KOPT-K1 (cell line): ENCODE measurements around the gene BLOC1S4.

Experiments
- H3K27ac ChIP-seq: fragments of 200-600 bp; sonication (generic); 2 replicates; pipeline ENCODE4 v1.5.1; 2016; ENCODE audit warnings: antibody characterized with exemption, mild to moderate bottlenecking, low read depth, low read length; ENCODE audit not compliant: poor library complexity, severe bottlenecking
- H3K36me3 ChIP-seq: fragments of 200-600 bp; sonication (generic); 2 replicates; pipeline ENCODE4 v1.5.1; 2017; ENCODE audit warnings: antibody characterized with exemption, mild to moderate bottlenecking, low read length, moderate library complexity; ENCODE audit not compliant: insufficient read depth
- H3K9me3 ChIP-seq: fragments of 200-600 bp; sonication (generic); 2 replicates; pipeline ENCODE4 v1.5.1; 2017; ENCODE audit warnings: antibody characterized with exemption, low read length, mild to moderate bottlenecking; ENCODE audit not compliant: insufficient read depth, poor library complexity, severe bottlenecking

BLOC1S4 gene

DNA sequence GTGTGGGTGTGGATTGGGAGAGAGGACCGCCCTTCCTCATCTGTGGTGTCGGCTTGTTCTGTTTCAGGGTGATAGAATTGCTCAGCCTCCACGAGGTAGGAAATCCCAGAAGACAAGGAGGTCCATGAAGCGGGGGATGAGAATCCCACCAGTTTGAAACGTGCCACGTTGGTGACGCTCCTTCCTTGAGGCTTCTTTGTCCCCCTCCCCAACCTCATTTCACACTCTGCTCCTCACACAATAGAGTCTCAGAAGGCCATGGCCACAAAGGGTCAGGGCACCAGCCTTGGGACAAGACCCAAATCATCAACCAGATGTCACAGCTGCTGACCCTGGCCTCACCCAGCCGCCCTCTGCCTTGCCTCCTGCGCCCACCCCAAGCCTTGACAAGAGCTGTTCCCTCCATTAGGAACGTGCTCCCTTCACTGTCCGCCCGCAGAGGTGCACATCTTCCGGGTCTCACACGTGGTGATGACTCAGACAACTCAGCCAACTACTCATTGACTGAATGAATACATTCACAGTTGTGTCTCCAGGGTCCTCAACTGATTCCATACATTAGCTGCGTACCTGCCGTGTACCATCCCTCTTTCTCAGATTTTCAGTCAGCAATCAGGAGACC lies 18.3 kb downstream of the BLOC1S4 start:
- H3K27ac ChIP-seq = no peak overlapping the region
- no peaks in the 10 kb centered on the region for H3K36me3 ChIP-seq
- H3K9me3 ChIP-seq = no peaks in the 10 kb centered on the region

DNA sequence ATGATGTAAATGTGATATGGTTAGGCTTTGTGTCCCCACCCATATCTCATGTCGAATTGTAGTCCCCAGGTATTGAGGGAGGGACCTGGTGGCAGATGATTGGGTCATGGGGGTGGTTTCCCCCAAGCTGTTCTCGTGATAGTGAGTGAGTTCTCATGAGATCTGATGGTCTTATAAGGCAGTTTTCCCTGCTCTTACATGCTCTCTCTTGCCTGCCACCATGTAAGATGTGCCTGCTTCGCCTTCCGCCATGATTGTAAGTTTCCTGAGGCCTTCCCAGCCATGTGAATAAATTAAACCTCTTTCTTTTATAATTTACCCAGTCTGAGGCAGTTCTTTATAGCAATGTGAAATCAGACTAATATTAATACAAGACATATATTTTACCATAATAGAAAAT lies 23.9 kb downstream of the BLOC1S4 start:
- Histone ChIP-seq H3K27ac (no peak overlapping the region), H3K9me3 (peaks cover 10% of the 10 kb centered on the region), H3K36me3 (no peaks in the 10 kb centered on the region)

DNA sequence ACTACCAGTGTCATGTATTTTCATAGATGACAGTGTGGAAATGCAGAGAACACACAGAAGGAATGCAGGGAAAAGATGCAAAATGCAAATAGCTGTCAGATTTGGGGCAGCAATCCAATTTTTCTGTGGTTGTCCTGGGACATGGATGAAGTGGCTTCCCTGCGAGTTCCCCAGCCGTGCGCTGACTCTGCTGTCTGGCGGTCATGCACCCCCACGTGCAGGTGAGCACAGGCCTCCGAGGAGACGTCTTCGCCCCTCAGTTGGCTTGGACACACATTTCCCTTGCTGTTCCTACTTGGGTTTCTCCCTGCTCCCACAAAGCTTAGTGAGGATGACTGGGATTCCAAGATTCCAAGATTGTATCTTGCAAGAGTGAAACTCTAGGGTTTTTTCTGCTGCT lies 24.4 kb downstream of the BLOC1S4 start:
- Histone ChIP-seq H3K9me3 (peaks cover 10% of the 10 kb centered on the region), H3K27ac (no peak overlapping the region), H3K36me3 (no peaks in the 10 kb centered on the region)

GRCh38 chr4:6742507-6742906 lies 26.5 kb downstream of the BLOC1S4 start:
- H3K9me3 ChIP-seq = peaks cover 10% of the 10 kb centered on the region
- H3K27ac ChIP-seq = no peak overlapping the region
- no peaks in the 10 kb centered on the region for H3K36me3 ChIP-seq

- Histone ChIP-seq H3K27ac (no peak overlapping the region), H3K9me3 (peaks cover 10% of the 10 kb centered on the region), H3K36me3 (no peaks in the 10 kb centered on the region)
Measured at GRCh38 chr4:6742989-6743388, 27.0 kb downstream of the BLOC1S4 start.

- Histone ChIP-seq H3K9me3 (no peaks in the 10 kb centered on the region), H3K27ac (no peak overlapping the region), H3K36me3 (no peaks in the 10 kb centered on the region)
Measured at GRCh38 chr4:6746721-6747293, 30.8 kb downstream of the BLOC1S4 start.

GRCh38 chr4:6747294-6748051 lies 31.5 kb downstream of the BLOC1S4 start:
- H3K27ac ChIP-seq = no peak overlapping the region
- no peaks in the 10 kb centered on the region for H3K9me3 ChIP-seq
- no peaks in the 10 kb centered on the region for H3K36me3 ChIP-seq

DNA sequence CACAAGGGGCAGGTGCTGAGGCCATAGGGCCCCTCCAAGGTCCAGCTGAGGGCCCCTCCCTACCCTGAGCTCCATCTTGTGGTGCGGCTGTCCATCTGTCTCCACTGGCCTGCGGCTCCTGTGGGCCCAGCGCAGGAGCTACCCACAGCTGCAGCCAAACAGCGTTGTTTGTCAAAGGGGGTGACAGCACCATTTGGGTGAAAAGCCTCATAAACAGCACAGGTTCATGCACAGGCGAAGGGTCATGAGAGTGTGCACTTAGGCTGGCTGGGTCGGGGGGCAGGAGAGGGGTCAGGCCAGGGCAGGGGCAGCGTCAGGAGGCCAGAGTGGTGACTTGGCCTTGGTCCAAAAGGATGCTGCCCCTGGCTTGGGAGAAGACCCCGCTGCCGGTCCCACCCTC lies 32.3 kb downstream of the BLOC1S4 start:
- Histone ChIP-seq H3K9me3 (no peaks in the 10 kb centered on the region), H3K27ac (no peak overlapping the region)

DNA sequence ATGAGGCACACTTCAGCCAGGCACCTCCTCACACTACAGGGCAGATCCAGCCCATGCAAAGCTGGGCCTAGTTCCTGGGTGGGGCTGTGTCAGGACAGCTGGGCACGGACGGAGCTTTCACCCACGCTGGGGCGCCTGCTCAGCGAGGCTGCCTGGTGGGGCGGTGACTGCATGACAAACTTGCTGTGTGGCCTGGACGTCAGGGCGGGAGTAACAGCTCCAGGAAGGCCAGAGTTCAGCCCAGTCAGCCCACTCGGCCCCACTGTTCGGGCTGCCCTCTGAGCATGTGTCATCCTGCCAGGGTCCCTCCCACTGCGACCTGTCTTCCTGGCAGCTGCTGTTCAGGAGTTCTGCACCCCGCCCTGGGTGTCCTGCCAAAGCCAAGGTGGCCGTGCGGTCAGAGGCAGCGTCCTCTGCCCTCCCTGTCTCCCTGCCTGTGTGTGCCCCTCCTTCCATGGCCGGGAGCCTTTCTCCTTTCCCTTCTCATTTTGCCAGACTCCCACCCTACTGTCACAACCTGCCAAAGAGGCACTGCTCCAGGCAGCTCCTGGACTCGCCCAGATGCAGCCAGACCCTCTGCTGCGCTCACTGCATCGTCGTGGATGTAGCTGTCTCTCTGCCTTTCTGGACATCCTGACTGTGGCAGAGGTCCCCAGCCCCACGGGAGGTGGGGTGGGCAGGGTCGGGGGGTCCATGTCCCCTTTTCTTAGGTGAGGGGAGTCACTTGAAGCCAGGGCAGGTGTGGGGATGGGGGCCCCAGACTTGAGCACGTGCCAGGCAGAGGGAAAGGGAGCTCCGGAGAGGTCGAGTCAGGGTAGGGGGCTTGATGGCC lies 33.6 kb downstream of the BLOC1S4 start:
- Histone ChIP-seq H3K27ac (no peak overlapping the region), H3K36me3 (no peaks in the 10 kb centered on the region), H3K9me3 (no peaks in the 10 kb centered on the region)

More for the DNA sequence above, 32.3 kb downstream of the BLOC1S4 start:
- H3K36me3 ChIP-seq = no peaks in the 10 kb centered on the region

DNA sequence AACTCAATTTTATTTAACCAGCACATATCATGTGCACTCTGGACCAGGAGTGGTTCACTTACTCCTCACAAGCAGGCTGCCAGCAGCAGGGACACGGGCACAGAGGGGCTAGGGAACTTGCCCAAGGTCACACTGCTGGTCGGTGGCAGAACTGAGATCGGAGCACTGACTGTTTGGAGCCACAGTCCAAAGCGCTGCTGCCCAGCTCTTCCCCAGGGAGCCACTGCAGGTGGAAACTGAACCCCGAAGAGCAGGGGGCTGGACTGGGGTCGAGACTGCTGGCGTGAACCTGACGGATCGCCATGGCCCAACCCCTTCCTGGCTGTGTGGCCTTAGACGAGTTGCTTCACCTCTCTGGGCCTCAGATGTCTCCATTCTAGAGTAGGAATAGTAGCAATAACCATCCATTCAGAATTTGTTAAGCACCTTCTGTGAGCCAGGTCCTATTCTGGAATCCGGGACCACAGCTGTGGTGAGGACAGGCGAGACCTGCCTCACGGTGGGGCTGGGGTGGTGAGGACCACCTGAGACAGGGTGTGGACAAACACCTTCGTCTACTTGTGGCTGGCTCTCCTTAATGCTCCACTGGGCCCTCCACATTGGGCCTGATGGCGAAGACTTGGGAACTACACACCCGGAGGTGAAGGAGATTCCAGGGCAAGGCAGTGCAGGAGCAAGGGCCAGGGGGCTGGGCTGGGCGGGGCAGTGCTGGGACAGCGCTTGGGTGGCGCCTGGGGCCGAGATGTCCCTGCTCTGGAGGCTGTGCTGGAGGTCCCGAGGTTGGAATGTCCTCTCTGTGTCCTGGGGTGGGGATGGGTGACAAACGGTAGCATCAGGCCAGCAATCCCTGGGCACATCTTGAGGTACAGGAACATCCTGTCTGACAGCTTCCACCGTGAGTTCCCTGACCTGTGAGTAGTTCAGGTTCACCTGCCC lies 34.6 kb downstream of the BLOC1S4 start:
- H3K9me3 ChIP-seq = no peaks in the 10 kb centered on the region
- H3K36me3 ChIP-seq = no peaks in the 10 kb centered on the region
- H3K27ac ChIP-seq = peak overlapping the region; percentile 81

DNA sequence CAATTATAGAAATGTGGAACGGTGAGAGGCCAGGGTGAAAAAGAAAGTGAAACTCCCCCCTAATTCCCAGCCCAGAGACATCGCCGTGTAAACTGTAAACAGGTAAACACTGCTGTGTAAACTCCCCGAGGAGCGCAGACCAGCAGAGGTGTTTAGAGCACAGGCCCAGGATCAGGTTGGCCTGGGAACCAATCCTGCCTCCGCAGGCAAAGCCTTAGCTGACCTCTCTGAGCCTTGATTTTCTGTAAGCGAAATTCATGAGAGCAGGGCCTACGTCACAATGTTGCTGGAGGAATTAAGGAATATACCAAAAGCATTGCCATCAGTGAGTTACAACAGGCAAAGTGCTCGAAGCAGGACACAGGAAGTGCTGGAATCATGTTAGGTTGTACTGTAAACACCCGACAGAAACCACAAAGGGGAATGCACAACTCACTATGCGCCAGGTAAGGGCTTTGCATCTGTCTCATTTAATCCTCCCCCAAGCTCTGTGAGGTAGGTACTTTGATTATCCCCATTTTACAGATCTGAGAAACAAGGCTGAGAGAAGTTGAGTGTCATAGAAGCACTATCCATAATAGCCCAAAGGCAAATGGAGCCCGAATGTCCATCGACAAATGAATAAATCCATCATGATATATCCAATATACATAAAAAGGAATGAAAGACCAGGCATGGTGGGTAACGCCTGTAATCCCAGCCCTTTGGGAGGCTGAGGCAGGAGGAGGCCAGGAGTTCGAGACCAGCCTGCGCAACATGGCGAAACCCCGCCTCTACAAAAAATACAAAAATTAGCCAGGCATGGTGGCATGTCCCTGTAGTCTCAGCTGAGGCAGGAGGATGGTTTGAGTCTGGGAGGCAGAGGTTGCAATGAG lies 35.9 kb downstream of the BLOC1S4 start:
- H3K9me3 ChIP-seq = no peaks in the 10 kb centered on the region
- peak overlapping the region; percentile 81 for H3K27ac ChIP-seq

DNA sequence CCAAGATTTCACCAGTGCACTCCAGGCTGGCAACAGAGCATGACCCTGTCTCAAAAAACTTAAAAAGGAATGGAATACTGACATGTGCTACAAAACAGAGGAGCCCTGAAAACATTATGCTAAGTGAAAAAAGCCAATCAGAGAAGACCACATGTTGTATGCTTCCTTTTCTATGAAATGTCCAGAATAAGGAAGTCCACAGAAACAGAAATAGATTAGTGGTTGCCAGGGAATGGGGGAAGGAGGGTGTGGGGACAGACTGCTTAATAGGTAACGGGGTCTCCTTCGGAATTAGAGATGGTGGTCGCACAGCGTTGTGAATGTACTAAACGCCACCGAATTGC lies 36.5 kb downstream of the BLOC1S4 start:
- H3K27ac ChIP-seq = no peak overlapping the region
- H3K36me3 ChIP-seq = no peaks in the 10 kb centered on the region
- H3K9me3 ChIP-seq = no peaks in the 10 kb centered on the region

More for the DNA sequence above, 35.9 kb downstream of the BLOC1S4 start:
- no peaks in the 10 kb centered on the region for H3K36me3 ChIP-seq

DNA sequence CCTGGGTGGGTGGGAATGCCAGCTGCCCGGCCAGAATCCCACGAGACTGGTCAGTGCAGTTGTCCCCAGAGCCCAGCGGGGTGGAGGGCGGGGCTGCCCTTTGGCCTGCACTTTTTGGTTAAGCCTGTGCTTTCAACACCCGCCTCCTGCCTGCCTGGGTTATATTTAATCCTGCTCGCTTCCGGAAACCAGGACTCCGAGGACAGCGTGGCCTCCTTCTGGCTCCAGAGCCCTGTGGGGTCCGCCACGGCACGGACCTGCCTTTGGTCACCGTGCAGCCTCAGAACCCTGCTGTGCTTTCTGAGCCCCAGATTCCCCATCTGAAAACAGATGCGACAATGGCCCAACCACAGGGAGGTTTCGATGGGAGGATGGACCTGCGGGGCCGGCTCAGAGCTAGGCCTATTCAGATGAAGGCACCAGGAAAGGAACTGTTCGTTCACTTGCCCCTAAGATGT lies 37.2 kb downstream of the BLOC1S4 start:
- Histone ChIP-seq H3K27ac (no peak overlapping the region), H3K9me3 (no peaks in the 10 kb centered on the region), H3K36me3 (no peaks in the 10 kb centered on the region)
